GM06990 (cell line): ENCODE results near the gene SORCS1.

Source experiments
- DNase-seq: peaks from one replicate; pipeline ENCODE4 v3.0.0-alpha.2; 2011; ENCODE audit not compliant: insufficient read length; ENCODE audit errors: extremely low read depth
- H3K27me3 ChIP-seq: replicated peaks from 2 replicates; pipeline ENCODE4 v1.6.0; 2011; ENCODE audit warnings: low read length; ENCODE audit not compliant: control insufficient read depth, insufficient read depth
- H3K36me3 ChIP-seq: 2 replicates; pipeline ENCODE4 v1.5.1; 2011; ENCODE audit warnings: low read length; ENCODE audit not compliant: control insufficient read depth, insufficient read depth
- H3K4me3 ChIP-seq: replicated peaks from 2 replicates; pipeline ENCODE4 v1.5.1; 2011; ENCODE audit warnings: low read depth, mild to moderate bottlenecking, control low read depth, low read length
- CTCF ChIP-seq: IDR thresholded peaks from 2 replicates; pipeline ENCODE4 v1.5.1; 2011; ENCODE audit warnings: low read length, control low read depth, mild to moderate bottlenecking, inconsistent platforms; ENCODE audit not compliant: insufficient read depth, poor library complexity, severe bottlenecking

Gene SORCS1

GRCh38 chr10:107104026-107104652 lies 60.4 kb downstream of the SORCS1 start:
- Histone ChIP-seq H3K36me3 (no peaks in the 10 kb centered on the region), H3K4me3 (no peak overlapping the region), H3K27me3 (no peaks in the 10 kb centered on the region)
- TF ChIP-seq CTCF = no peak
- no peak for DNase-seq

GRCh38 chr10:107103174-107104025 lies 61.1 kb downstream of the SORCS1 start:
- DNase-seq = no peak
- Histone ChIP-seq H3K36me3 (no peaks in the 10 kb centered on the region), H3K27me3 (no peaks in the 10 kb centered on the region), H3K4me3 (no peak overlapping the region)
- no peak for TF ChIP-seq CTCF

GRCh38 chr10:107098326-107098725 lies 66.2 kb downstream of the SORCS1 start:
- no peak for DNase-seq
- Histone ChIP-seq H3K36me3 (no peaks in the 10 kb centered on the region), H3K27me3 (no peaks in the 10 kb centered on the region), H3K4me3 (no peak overlapping the region)
- TF ChIP-seq CTCF = no peak

GRCh38 chr10:107094824-107095522 lies 69.5 kb downstream of the SORCS1 start:
- TF ChIP-seq CTCF = no peak
- H3K27me3 ChIP-seq = no peaks in the 10 kb centered on the region

GRCh38 chr10:107092321-107092720 lies 72.2 kb downstream of the SORCS1 start:
- H3K27me3 ChIP-seq = no peaks in the 10 kb centered on the region
- TF ChIP-seq CTCF = no peak
- no peak overlapping the region for H3K4me3 ChIP-seq
- DNase-seq = no peak
- H3K36me3 ChIP-seq = no peaks in the 10 kb centered on the region

More at GRCh38 chr10:107094824-107095522, 69.5 kb downstream of the SORCS1 start:
- no peaks in the 10 kb centered on the region for H3K36me3 ChIP-seq
- no peak overlapping the region for H3K4me3 ChIP-seq
- DNase-seq = no peak
